SH-SY5Y (cell line): Measurements from ENCODE around the gene DBN1.

ENCODE experiments used
- GATA2 ChIP-seq: IDR thresholded peaks from 2 replicates; pipeline ENCODE4 v1.6.1; 2011; ENCODE audit warnings: mild to moderate bottlenecking, low read depth, low read length
- GATA3 ChIP-seq: IDR thresholded peaks from 2 replicates; pipeline ENCODE4 v1.6.1; 2011; ENCODE audit warnings: low read depth, mild to moderate bottlenecking, low read length, moderate library complexity

Gene DBN1

GRCh38 chr5:177475563-177476427 is 2.4 kb upstream of the DBN1 start:
- TF ChIP-seq GATA2 (no peak), GATA3 (no peak)

GRCh38 chr5:177474846-177475562 is 1.6 kb upstream of the DBN1 start:
- TF ChIP-seq GATA2: no peak

GRCh38 chr5:177474002-177474476 is 605 bp upstream of the DBN1 start:
- no peak for TF ChIP-seq GATA3
- no peak for TF ChIP-seq GATA2

DNA sequence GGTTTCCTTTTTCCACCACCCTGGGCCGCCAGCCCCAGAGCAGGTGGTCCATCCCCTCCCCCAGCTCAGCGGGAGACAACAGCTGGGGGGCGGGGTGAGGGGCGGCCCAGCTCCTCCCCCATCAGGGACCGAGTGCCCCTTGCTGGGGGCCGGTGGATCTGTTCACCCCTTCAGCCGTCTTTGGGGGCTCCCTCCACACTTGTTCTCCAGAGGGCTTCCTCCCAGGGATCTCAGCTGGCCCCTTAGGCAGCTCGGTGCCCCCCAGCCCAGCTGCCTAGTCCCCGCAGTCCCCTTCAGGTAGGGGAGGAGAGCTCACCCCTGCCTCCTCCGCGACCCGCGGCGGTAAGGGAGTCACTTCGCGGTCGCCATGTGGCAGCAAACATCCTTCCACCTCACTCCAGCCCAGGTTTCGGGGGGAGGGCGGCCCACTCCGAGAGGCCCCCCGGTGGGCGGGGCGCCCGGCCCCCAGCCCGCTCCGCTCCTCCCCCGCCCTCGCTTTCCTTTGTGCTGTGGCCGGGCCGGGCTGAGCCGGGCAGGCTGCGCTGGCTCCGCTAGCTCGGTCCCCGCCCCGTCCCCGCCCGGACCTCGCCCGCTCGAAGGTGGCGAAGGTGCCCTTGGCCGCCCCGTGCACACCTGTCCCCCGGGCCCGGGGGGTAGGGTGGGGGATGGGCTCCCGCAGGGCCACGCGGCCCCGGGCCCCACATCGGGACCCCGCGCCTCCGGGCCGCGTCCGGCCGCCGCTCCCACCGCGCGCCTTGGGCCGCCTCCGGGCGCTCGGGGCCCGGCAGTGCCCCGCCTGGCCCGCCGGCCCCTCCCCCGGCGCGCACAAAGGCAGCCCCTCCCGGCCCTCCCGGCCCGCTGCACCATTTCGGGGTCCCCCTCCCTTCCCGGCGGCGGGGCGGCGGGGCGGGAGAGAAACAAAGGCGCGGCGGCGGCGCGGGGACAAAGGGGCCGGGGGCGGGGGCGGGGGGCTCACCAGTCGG is 683 bp downstream of the DBN1 start:
- TF ChIP-seq GATA2 (no peak), GATA3 (no peak)

GRCh38 chr5:177471610-177472356 is 1.7 kb downstream of the DBN1 start:
- TF ChIP-seq GATA2 (no peak), GATA3 (no peak)

- TF ChIP-seq GATA2 (no peak), GATA3 (no peak)
Measured at GRCh38 chr5:177470759-177471536, 2.5 kb downstream of the DBN1 start.

DNA sequence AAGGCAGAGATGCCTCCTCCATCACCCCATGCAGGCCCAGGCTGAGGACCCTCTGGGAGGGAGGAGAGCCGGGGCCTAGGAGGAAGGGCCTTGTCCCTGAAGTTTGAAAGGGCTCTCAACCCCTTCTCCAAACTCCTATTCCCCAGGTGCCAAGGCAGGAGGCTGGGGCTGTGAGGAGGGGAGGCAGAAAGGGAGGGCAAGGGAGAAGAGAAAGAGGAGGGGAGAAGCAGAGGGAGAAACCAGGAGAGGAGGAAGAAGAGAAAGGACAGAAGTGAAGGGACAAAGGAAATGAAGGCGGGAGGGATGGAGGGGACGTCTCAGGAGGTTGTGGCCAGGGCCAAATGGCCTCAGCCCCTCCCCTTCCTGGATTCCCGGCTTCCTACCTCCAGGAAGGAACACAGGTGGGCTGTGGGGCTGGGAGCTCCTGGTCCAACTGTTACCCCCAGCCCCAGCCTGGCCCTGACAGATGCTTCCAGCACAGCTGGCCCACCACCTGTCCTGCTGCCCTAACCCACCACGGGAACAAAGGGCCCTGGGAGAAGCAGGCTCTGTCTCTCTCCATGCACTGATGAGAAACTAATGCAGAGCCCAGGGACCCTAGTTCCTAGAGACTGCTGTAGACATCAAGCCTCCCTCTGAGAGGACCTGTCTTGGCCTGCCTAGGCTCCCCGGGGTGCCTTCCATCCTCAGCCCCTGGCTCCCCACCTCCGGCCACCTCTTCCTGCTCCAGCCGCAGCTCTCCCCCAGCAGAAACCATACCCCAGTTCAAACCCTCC is 3.5 kb downstream of the DBN1 start:
- no peak for TF ChIP-seq GATA2
- no peak for TF ChIP-seq GATA3

DNA sequence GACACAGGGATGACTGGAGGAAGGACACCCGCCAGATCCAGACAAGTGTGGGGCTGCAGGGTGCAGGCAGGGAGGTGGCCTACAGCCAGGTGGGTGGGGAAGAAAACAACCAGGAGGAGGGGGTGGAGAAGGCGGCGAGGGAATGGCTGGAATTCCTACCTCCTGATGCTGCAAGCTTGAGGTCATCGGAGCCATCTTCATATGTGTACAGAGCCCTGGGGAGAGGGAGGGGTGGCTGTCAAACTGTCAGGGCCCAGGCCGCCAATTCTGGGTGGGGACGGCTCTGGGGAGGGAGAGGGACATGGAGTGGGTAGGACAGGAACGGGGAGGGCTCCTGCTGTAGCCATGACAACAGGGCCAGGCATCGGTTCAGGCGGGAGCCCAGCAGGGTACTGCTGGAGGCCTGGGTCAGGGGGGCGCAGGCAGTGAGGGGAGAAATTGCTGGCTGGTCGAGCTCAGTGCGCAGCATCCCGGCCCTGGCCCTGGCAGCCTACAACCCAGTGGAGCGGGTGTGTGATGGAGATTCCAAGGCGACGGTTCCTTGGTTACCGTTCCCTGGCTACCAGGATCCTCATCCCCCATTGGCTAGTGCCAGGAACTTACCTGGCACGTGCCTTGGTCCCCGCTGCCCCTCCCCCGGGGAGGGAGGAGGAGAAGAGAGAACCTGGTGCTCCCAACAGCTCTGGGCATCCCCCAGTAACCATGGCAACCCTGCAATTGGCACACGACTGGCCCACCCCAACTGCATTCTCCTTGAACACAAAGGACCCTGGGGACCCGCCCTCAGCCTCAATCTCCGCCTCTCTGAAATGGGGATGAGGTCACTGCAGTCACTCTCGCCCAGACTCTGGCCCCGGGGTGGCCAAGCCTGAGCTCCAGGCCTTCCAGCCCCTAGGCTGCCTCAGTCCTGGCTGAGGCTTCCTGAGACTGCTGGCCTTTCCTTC is 4.5 kb downstream of the DBN1 start:
- TF ChIP-seq GATA2 (no peak), GATA3 (no peak)

GRCh38 chr5:177468329-177468684 is 5.1 kb downstream of the DBN1 start:
- no peak for TF ChIP-seq GATA2
- TF ChIP-seq GATA3: no peak

GRCh38 chr5:177467436-177467835 is 6.0 kb downstream of the DBN1 start:
- no peak for TF ChIP-seq GATA3

- TF ChIP-seq GATA2 (no peak), GATA3 (no peak)
Measured at GRCh38 chr5:177466861-177467260, 6.6 kb downstream of the DBN1 start.

- TF ChIP-seq GATA2 (no peak), GATA3 (no peak)
Measured at GRCh38 chr5:177465044-177465443, 8.4 kb downstream of the DBN1 start.
